GM12865 (cell line): ENCODE results near the gene FAS.

Source experiments
- DNase-seq: peaks from one replicate; pipeline ENCODE4 v3.0.0; 2010; ENCODE audit warnings: low read depth
- H3K4me3 ChIP-seq: 2 replicates; pipeline ENCODE4 v1.5.1; 2011; ENCODE audit warnings: mild to moderate bottlenecking, low read depth, low read length, control low read depth
- CTCF ChIP-seq: IDR thresholded peaks from 2 replicates; pipeline ENCODE4 v1.5.1; 2011; ENCODE audit warnings: low read length, control low read depth, low read depth, inconsistent platforms; ENCODE audit not compliant: insufficient read depth; ENCODE audit errors: missing control alignments

The FAS gene

GRCh38 chr10:89064748-89065147, 74.2 kb downstream of the FAS start:
- TF ChIP-seq CTCF = no peak
- no peak for DNase-seq
- H3K4me3 ChIP-seq = no peak overlapping the region
